ENCODE data around the gene SLC4A7.
"Not testable (repeated sequence)": the region's sequence is repeated elsewhere in the genome, so short reads cannot be mapped to it uniquely, and the experiment has no call there.

Gene SLC4A7

GRCh38 chr3:27484015-27484844 is at the start of gene SLC4A7:
TSS of gene SLC4A7 (minus strand) at chr3:27484384. CDS start at chr3:27484126, 258 bp downstream.
- FAIRE-seq: peak; percentile 78
- TF ChIP-seq POLR2A (IDR thresholded peaks at IDR 0.05; ENCODE audit: low read depth, low read length): peak; percentile 98
- peak; percentile 90 for DNase-seq (ENCODE audit: insufficient read length, low spot score)

- FAIRE-seq (no peak), DNase-seq (ENCODE audit: insufficient read length, low spot score) (no peak)
- TF ChIP-seq POLR2A (IDR thresholded peaks at IDR 0.05; ENCODE audit: low read depth, low read length): no peak
Measured at GRCh38 chr3:27533261-27533607, 49.0 kb upstream of the SLC4A7 start.

- no peak for DNase-seq (ENCODE audit: insufficient read length, low spot score)
- FAIRE-seq: no peak
- TF ChIP-seq POLR2A (IDR thresholded peaks at IDR 0.05; ENCODE audit: low read depth, low read length): no peak
Measured at GRCh38 chr3:27532426-27533260, 48.5 kb upstream of the SLC4A7 start.

GRCh38 chr3:27531193-27531751 is 47.1 kb upstream of the SLC4A7 start:
- FAIRE-seq; DNase-seq (ENCODE audit: insufficient read length, low spot score): not testable (repeated sequence)

- TF ChIP-seq POLR2A (IDR thresholded peaks at IDR 0.05; ENCODE audit: low read depth, low read length): no peak
- DNase-seq (ENCODE audit: insufficient read length, low spot score) (no peak), FAIRE-seq (no peak)
Measured at GRCh38 chr3:27528791-27529190, 44.6 kb upstream of the SLC4A7 start.

- TF ChIP-seq POLR2A (IDR thresholded peaks at IDR 0.05; ENCODE audit: low read depth, low read length): no peak
- DNase-seq (ENCODE audit: insufficient read length, low spot score): no peak
- no peak for FAIRE-seq
Measured at GRCh38 chr3:27526614-27527315, 42.6 kb upstream of the SLC4A7 start.

- DNase-seq (ENCODE audit: insufficient read length, low spot score): no peak
- no peak for FAIRE-seq
- TF ChIP-seq POLR2A (IDR thresholded peaks at IDR 0.05; ENCODE audit: low read depth, low read length): no peak
Measured at GRCh38 chr3:27521872-27522265, 37.7 kb upstream of the SLC4A7 start.

- no peak for TF ChIP-seq POLR2A (IDR thresholded peaks at IDR 0.05; ENCODE audit: low read depth, low read length)
- FAIRE-seq (peak; percentile 96), DNase-seq (ENCODE audit: insufficient read length, low spot score) (no peak)
Measured at GRCh38 chr3:27521179-27521871, 37.1 kb upstream of the SLC4A7 start.

GRCh38 chr3:27511724-27512422 is 27.7 kb upstream of the SLC4A7 start:
- no peak for DNase-seq (ENCODE audit: insufficient read length, low spot score)
- no peak for FAIRE-seq
- TF ChIP-seq POLR2A (IDR thresholded peaks at IDR 0.05; ENCODE audit: low read depth, low read length): no peak

GRCh38 chr3:27509376-27509775 is 25.2 kb upstream of the SLC4A7 start:
- TF ChIP-seq POLR2A (IDR thresholded peaks at IDR 0.05; ENCODE audit: low read depth, low read length): no peak
- no peak for FAIRE-seq
- DNase-seq (ENCODE audit: insufficient read length, low spot score): no peak

GRCh38 chr3:27508424-27508823 is 24.2 kb upstream of the SLC4A7 start:
- FAIRE-seq: no peak
- no peak for TF ChIP-seq POLR2A (IDR thresholded peaks at IDR 0.05; ENCODE audit: low read depth, low read length)
- no peak for DNase-seq (ENCODE audit: insufficient read length, low spot score)

GRCh38 chr3:27507515-27508266 is 23.5 kb upstream of the SLC4A7 start:
- FAIRE-seq: no peak
- TF ChIP-seq POLR2A (IDR thresholded peaks at IDR 0.05; ENCODE audit: low read depth, low read length): no peak
- no peak for DNase-seq (ENCODE audit: insufficient read length, low spot score)

All from H54 (cell line).